RWPE2 (cell line): Measurements from ENCODE around the gene RAB1B.

Experiments
- ATAC-seq: fragments of 200-7000 bp; cut with Tn5 transposase; 3 replicates; pipeline ENCODE4 v1.9.1; 2021; ENCODE audit warnings: low read depth
- DNase-seq: peaks from one replicate; pipeline ENCODE4 v3.0.0-alpha.2; 2020; ENCODE audit warnings: low spot score
- H3K27ac ChIP-seq: fragments of 450-650 bp; 2 replicates; pipeline ENCODE4 v1.5.1; 2017; ENCODE audit warnings: mild to moderate bottlenecking; ENCODE audit not compliant: poor library complexity, severe bottlenecking
- H3K27me3 ChIP-seq: fragments of 250-450 bp; sonication (Bioruptor Pico); 2 replicates; pipeline ENCODE4 v1.5.1; 2021; ENCODE audit warnings: mild to moderate bottlenecking, moderate library complexity; ENCODE audit not compliant: insufficient read depth, poor library complexity, severe bottlenecking
- H3K36me3 ChIP-seq: fragments of 250-450 bp; sonication (Bioruptor Pico); 2 replicates; pipeline ENCODE4 v1.5.1; 2020; ENCODE audit warnings: low read depth, mild to moderate bottlenecking, moderate library complexity
- H3K4me1 ChIP-seq: fragments of 250-450 bp; sonication (Bioruptor Pico); 2 replicates; pipeline ENCODE4 v1.5.1; 2021; ENCODE audit warnings: mild to moderate bottlenecking, moderate library complexity; ENCODE audit not compliant: insufficient read depth, poor library complexity, severe bottlenecking
- H3K4me3 ChIP-seq: fragments of 250-450 bp; sonication (Bioruptor Pico); 2 replicates; pipeline ENCODE4 v1.5.1; 2021; ENCODE audit warnings: mild to moderate bottlenecking, moderate library complexity; ENCODE audit not compliant: severe bottlenecking
- H3K9me3 ChIP-seq: fragments of 250-450 bp; sonication (Bioruptor Pico); 2 replicates; pipeline ENCODE4 v1.5.1; 2021; ENCODE audit warnings: mild to moderate bottlenecking, moderate library complexity; ENCODE audit not compliant: severe bottlenecking
- TF ChIP-seq, protein P1 (sequence below): fragments of 450-650 bp; IDR thresholded peaks from one replicate; pipeline ENCODE4 v1.5.1; 2017; ENCODE audit warnings: mild to moderate bottlenecking, moderate library complexity; ENCODE audit not compliant: poor library complexity, severe bottlenecking

RAB1B gene

DNA sequence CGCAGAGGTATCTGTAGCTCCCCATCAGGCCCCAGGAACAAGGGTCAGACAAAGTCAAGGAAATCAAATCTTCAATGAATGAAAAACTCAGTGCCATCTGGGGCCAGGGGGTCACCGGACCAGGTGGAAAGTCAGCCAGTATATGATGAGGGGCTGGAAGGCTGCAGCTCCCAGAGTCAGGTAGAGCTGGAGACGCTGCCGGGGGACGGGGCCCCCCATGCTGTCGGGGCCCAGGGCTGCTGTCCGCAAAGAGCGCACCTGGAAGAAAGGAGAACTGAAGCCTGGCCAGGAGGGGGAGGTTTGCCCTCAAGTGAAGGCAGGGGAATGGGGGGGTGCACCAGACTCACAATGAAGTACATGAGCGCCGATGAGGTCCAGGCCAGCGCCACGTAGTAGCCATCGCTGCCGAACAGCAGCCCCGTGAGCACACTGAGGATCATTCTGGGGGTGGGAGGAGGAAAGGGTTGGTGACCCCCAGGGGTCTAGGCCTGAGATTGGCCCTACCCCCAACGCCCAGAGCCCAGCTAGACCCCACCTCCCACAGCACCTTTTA lies 16.2 kb downstream of the RAB1B start:
- DNase-seq = no peak
- Histone ChIP-seq H3K36me3 (peaks cover 13% of the 10 kb centered on the region; the same call in 1 of the 2 replicates), H3K27ac (no peak overlapping the region)

DNA sequence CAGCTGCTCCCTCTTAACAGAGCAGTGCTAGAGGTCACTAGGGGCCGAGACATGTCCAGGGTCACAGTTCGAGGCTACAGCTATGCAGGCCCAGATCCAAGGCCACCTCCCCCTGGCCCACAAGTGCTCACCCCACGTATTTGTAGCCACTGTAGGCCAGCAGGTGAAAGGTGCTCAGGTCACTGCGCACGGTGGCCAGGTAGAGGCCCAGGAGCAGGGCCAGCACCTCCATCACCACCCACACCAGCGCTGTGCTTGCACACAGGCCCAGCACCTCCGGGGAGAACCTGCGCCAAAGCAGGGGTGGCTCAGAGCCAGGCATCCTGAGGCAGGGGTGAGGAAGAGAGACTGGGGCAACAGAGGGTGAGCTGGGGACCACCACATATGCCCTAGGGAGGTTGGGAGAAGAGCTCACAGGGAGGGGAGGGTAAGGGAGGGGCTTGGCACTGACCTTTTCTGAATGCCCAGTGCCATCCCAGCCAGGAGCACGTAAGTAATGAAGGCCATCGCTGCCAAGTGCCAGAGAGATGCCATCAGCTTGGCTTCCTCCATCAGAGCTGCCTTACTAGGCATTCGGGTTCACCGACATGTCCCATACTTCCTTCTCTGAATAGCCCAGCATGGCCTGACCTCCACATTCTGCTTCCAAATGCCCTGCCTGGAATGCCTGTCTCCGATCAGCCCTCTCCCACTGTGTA lies 17.0 kb downstream of the RAB1B start:
- Histone ChIP-seq H3K9me3 (no peaks in the 10 kb centered on the region), H3K4me3 (no peak overlapping the region), H3K4me1 (peaks cover 7% of the 10 kb centered on the region), H3K27me3 (no peaks in the 10 kb centered on the region), H3K36me3 (peaks cover 13% of the 10 kb centered on the region; the same call in 1 of the 2 replicates), H3K27ac (no peak overlapping the region)
- ATAC-seq (no peak), DNase-seq (no peak)
- TF ChIP-seq, protein P1, sequence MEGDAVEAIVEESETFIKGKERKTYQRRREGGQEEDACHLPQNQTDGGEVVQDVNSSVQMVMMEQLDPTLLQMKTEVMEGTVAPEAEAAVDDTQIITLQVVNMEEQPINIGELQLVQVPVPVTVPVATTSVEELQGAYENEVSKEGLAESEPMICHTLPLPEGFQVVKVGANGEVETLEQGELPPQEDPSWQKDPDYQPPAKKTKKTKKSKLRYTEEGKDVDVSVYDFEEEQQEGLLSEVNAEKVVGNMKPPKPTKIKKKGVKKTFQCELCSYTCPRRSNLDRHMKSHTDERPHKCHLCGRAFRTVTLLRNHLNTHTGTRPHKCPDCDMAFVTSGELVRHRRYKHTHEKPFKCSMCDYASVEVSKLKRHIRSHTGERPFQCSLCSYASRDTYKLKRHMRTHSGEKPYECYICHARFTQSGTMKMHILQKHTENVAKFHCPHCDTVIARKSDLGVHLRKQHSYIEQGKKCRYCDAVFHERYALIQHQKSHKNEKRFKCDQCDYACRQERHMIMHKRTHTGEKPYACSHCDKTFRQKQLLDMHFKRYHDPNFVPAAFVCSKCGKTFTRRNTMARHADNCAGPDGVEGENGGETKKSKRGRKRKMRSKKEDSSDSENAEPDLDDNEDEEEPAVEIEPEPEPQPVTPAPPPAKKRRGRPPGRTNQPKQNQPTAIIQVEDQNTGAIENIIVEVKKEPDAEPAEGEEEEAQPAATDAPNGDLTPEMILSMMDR = no peak

More for the DNA sequence above, 16.2 kb downstream of the RAB1B start:
- H3K4me1 ChIP-seq = peaks cover 4% of the 10 kb centered on the region
- no peak for ATAC-seq
- H3K27me3 ChIP-seq = no peaks in the 10 kb centered on the region
- H3K4me3 ChIP-seq = no peak overlapping the region
- TF ChIP-seq, protein P1 = no peak
- H3K9me3 ChIP-seq = no peaks in the 10 kb centered on the region

DNA sequence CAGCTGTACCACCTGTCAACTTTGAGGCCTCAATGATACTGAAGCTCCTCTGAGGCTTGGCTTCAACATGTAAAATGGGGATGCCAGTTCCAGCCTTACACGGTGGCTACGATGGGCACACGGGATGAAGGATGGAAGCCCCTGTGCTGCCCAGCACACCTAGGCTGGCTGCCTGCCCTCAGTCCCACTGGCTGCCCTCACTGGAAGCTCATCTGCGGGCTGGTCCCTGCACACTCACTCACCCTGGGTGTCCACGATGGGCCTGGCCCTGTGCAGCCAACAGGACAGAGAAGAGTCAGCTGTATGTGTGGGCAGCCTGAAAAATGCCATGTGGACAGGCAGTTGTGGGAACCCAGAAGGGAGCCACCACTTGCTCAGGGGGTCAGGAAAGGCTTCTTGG lies 18.3 kb downstream of the RAB1B start:
- H3K9me3 ChIP-seq = no peaks in the 10 kb centered on the region
- DNase-seq (no peak), ATAC-seq (no peak)
- TF ChIP-seq, protein P1 = no peak
- H3K36me3 ChIP-seq = peaks cover 13% of the 10 kb centered on the region; the same call in 1 of the 2 replicates
- peaks cover 4% of the 10 kb centered on the region for H3K27me3 ChIP-seq
- H3K4me3 ChIP-seq = no peak overlapping the region
- H3K27ac ChIP-seq = no peak overlapping the region
- peaks cover 7% of the 10 kb centered on the region for H3K4me1 ChIP-seq

DNA sequence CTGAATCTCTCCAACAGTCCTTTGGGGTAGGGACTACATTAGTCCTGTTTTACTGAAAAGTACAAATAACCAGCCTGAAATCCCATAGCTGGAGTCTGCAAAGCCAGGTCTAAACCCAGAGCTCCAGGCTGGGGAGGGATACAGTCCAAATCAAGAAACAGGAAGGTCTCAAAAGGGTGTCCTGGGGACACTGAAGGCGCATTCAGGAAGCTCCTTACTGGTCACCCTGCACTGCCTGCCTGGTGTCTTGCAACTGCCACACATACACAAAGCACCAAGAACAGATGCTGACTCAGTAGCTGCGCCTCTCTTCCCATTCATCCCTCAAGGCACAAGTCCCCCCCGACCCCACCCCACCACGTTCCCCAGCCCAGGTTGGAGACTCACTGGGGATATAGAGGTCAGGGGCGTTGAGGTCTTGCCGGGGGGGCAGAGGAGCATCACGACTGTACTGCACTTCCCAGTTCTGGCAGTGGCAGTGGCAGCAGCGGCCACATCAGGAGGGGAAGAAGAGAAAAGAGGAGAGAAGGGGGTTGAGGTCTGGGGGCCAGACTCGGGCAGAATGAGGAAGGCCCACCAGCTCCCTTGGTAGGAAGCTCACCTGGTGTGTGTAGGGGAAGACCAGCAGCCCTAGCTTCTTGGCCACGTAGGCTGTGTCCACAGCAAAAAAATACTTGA lies 18.9 kb downstream of the RAB1B start:
- no peak overlapping the region for H3K27ac ChIP-seq
- H3K27me3 ChIP-seq = peaks cover 9% of the 10 kb centered on the region
- no peaks in the 10 kb centered on the region for H3K9me3 ChIP-seq
- TF ChIP-seq, protein P1 = no peak
- H3K36me3 ChIP-seq = peaks cover 13% of the 10 kb centered on the region; the same call in 1 of the 2 replicates
- DNase-seq (no peak), ATAC-seq (no peak)
- no peak overlapping the region for H3K4me3 ChIP-seq
- H3K4me1 ChIP-seq = peaks cover 7% of the 10 kb centered on the region
